SK-N-SH (cell line): ENCODE data around the gene SNTG2. TPM values are rescaled to one million over a fixed set of nuclear protein-coding genes. Genes with fewer than 3 reads are reported as not detected.

ENCODE experiments used
- CTCF ChIA-PET: fragments of 300-600, 350-600 bp; formaldehyde crosslinking; extraction: SDS; loops from one replicate; lab custom pipeline; 2021; lab: Yijun Ruan, JAX
- POLR2A ChIA-PET: fragments of 350-600 bp; sonication (Branson Sonifier 250); formaldehyde crosslinking; extraction: SDS; loops from one replicate; lab custom pipeline; 2020; ENCODE audit warnings: antibody characterized with exemption, inconsistent platforms; lab: Yijun Ruan, JAX
- DNase-seq: peaks from one replicate; pipeline ENCODE4 v3.0.0; 2012
- H2AFZ ChIP-seq: fragments of 200-600 bp; sonication (generic); 2 replicates; pipeline ENCODE4 v1.8.1; 2016; ENCODE audit warnings: antibody characterized with exemption, mild to moderate bottlenecking, low read depth
- H3F3A ChIP-seq: fragments of 200-600 bp; sonication (generic); replicated peaks from 2 replicates; pipeline ENCODE3; 2016; ENCODE audit warnings: antibody characterized with exemption, mild to moderate bottlenecking; ENCODE audit not compliant: insufficient read depth
- H3K27ac ChIP-seq, 2 experiments: fragments of 200-500 bp in 1 of 2; fragments of 200-600 bp in 1 of 2; sonication (Bioruptor generic) in 1 of 2; sonication (generic), shearing (Covaris generic) in 1 of 2; 2 replicates each; pipeline versions ENCODE4 v1.5.1 to v1.6.1; 2014 to 2016; ENCODE audit warnings: low read depth in 2 of 2, inconsistent platforms in 1 of 2, low read length in 1 of 2, mild to moderate bottlenecking in 1 of 2, mixed read lengths in 1 of 2
- H3K27me3 ChIP-seq: fragments of 200-600 bp; sonication (generic), shearing (Covaris generic); 2 replicates; pipeline ENCODE4 v1.6.1; 2016; ENCODE audit warnings: mixed run types; ENCODE audit not compliant: insufficient read depth
- H3K36me3 ChIP-seq, 2 experiments: fragments of 200-500 bp in 1 of 2; fragments of 200-600 bp in 1 of 2; sonication (Bioruptor generic) in 1 of 2; sonication (generic) in 1 of 2; replicated peaks in 1 of 2; 2 replicates each; pipeline versions ENCODE3 to v1.5.1; 2014 to 2016; ENCODE audit warnings: low read length in 1 of 2, mild to moderate bottlenecking in 1 of 2; ENCODE audit not compliant: insufficient read depth in 2 of 2, control insufficient read depth in 1 of 2
- H3K4me1 ChIP-seq, 2 experiments: fragments of 200-500 bp in 1 of 2; fragments of 200-600 bp in 1 of 2; sonication (Bioruptor generic) in 1 of 2; sonication (generic), shearing (Covaris generic) in 1 of 2; 2 replicates each; pipeline versions ENCODE4 v1.5.1 to v1.6.1; 2014 to 2016; ENCODE audit warnings: low read depth in 1 of 2, low read length in 1 of 2, mixed run types in 1 of 2; ENCODE audit not compliant: insufficient read depth in 2 of 2, control insufficient read depth in 1 of 2
- H3K4me2 ChIP-seq: fragments of 200-600 bp; sonication (generic), shearing (Covaris generic); 2 replicates; pipeline ENCODE4 v1.6.1; 2017; ENCODE audit warnings: mixed run types
- H3K4me3 ChIP-seq, 2 experiments: fragments of 200-500 bp in 1 of 2; fragments of 200-600 bp in 1 of 2; sonication (Bioruptor generic) in 1 of 2; sonication (generic), shearing (Covaris generic) in 1 of 2; 2 replicates each; pipeline versions ENCODE4 v1.5.1 to v1.8.1; 2014 to 2016; ENCODE audit warnings: low read depth in 2 of 2, inconsistent platforms in 1 of 2, low read length in 1 of 2, mild to moderate bottlenecking in 1 of 2, mixed read lengths in 1 of 2, moderate library complexity in 1 of 2
- H3K79me2 ChIP-seq: fragments of 200-600 bp; sonication (generic); 2 replicates; pipeline ENCODE4 v1.8.1; 2017; ENCODE audit warnings: mild to moderate bottlenecking; ENCODE audit not compliant: insufficient read depth
- H3K9ac ChIP-seq: fragments of 200-600 bp; sonication (generic); 2 replicates; pipeline ENCODE4 v1.6.1; 2017; ENCODE audit warnings: mixed run types
- H3K9me2 ChIP-seq: fragments of 200-600 bp; sonication (generic); 2 replicates; pipeline ENCODE4 v1.6.1; 2017; ENCODE audit warnings: mixed run types
- H3K9me3 ChIP-seq: fragments of 200-600 bp; sonication (generic); 2 replicates; pipeline ENCODE4 v1.6.1; 2017; ENCODE audit warnings: mixed run types, mild to moderate bottlenecking, moderate library complexity
- H4K20me1 ChIP-seq: fragments of 200-600 bp; sonication (generic); 2 replicates; pipeline ENCODE4 v1.6.1; 2017; ENCODE audit warnings: mild to moderate bottlenecking, mixed run types; ENCODE audit not compliant: insufficient read depth
- EP300 ChIP-seq, 2 experiments: IDR thresholded peaks; 2 replicates each; pipeline versions ENCODE4 v1.4.0 to v1.6.1; 2012; ENCODE audit warnings: borderline replicate concordance in 1 of 2, low read depth in 1 of 2, low read length in 1 of 2
- EZH2phosphoT487 ChIP-seq: fragments of 200-600 bp; sonication (generic); IDR thresholded peaks from 2 replicates; pipeline ENCODE4 v1.6.1; 2017; ENCODE audit warnings: low read depth, mixed run types, mild to moderate bottlenecking, antibody characterized with exemption, moderate library complexity, borderline replicate concordance
- FOXJ3 ChIP-seq: sonication (generic); formaldehyde crosslinking; IDR thresholded peaks from 2 replicates; pipeline ENCODE4 v1.5.1; 2020; ENCODE audit warnings: mild to moderate bottlenecking, missing genetic modification reagents
- FOXM1 ChIP-seq: IDR thresholded peaks from 2 replicates; pipeline ENCODE4 v1.4.0; 2012; ENCODE audit warnings: low read depth, mild to moderate bottlenecking
- GATA2 ChIP-seq: sonication (generic); formaldehyde crosslinking; IDR thresholded peaks from 2 replicates; pipeline ENCODE4 v1.5.0; 2020; ENCODE audit warnings: mild to moderate bottlenecking, missing genetic modification reagents
- IRF3 ChIP-seq: fragments of 150-350 bp; IDR thresholded peaks from 2 replicates; pipeline ENCODE4 v1.6.1; 2016; ENCODE audit warnings: mild to moderate bottlenecking, low read depth, low read length
- JUND ChIP-seq: IDR thresholded peaks from 2 replicates; pipeline ENCODE4 v1.4.0; 2012
- MAX ChIP-seq: IDR thresholded peaks from 2 replicates; pipeline ENCODE4 v1.4.0; 2012; ENCODE audit warnings: low read depth
- MEF2A ChIP-seq: IDR thresholded peaks from 2 replicates; pipeline ENCODE4 v1.4.0; 2012; ENCODE audit warnings: low read depth, borderline replicate concordance
- MXI1 ChIP-seq: IDR thresholded peaks from 2 replicates; pipeline ENCODE4 v1.6.1; 2012; ENCODE audit warnings: mild to moderate bottlenecking, low read depth, low read length, improper control_type of control experiment
- POLR2AphosphoS5 ChIP-seq: IDR thresholded peaks from 2 replicates; pipeline ENCODE4 v1.6.1; 2012; ENCODE audit warnings: low read depth, low read length
- RAD21 ChIP-seq: IDR thresholded peaks from 2 replicates; pipeline ENCODE4 v1.6.1; 2012; ENCODE audit warnings: mild to moderate bottlenecking, low read length
- RCOR1 ChIP-seq: fragments of 150-350 bp; IDR thresholded peaks from 2 replicates; pipeline ENCODE4 v1.6.1; 2017; ENCODE audit warnings: antibody characterized with exemption, low read length
- SMC3 ChIP-seq: IDR thresholded peaks from 2 replicates; pipeline ENCODE4 v1.6.1; 2012; ENCODE audit warnings: low read depth, low read length, improper control_type of control experiment
- TCF12 ChIP-seq: IDR thresholded peaks from 2 replicates; pipeline ENCODE4 v1.4.0; 2012
- USF2 ChIP-seq: fragments of 150-350 bp; IDR thresholded peaks from 2 replicates; pipeline ENCODE4 v1.6.1; 2017; ENCODE audit warnings: antibody characterized with exemption, low read length, low read depth, borderline replicate concordance
- YY1 ChIP-seq: IDR thresholded peaks from 2 replicates; pipeline ENCODE4 v1.4.0; 2012; ENCODE audit warnings: low read depth, mild to moderate bottlenecking
- WGBS: methylation state at CpG from one replicate; pipeline ENCODE4 v1.1.6; 2017; ENCODE audit warnings: low lambda C conversion rate; 5-methylcytosine and 5-hydroxymethylcytosine counted together
- polyA plus RNA-seq, 3 experiments: library from polyadenylated mRNA; depleted of rRNA; stranded (reverse); fragments of >200 nt; gene quantifications; 2 replicates each; pipeline ENCODE4 v1.2.3, GENCODE V29; 2012

Gene SNTG2
- polyA plus RNA-seq, 1 of the 3 experiments (the other 2 are of a cell fraction), result not detected

GRCh38 chr2:1205853-1206252 is 255.2 kb downstream of the SNTG2 start (continued):
- TF ChIP-seq GATA2 (no peak), POLR2AphosphoS5 (no peak), USF2 (no peak), YY1 (no peak), RAD21 (no peak), FOXJ3 (no peak), EZH2phosphoT487 (no peak), RCOR1 (no peak)

- no peaks in the 10 kb centered on the region for H3K27me3 ChIP-seq
- 38% methylated on average over 12 of the region's 20 CpGs for WGBS
- H3K27ac ChIP-seq, result no peak overlapping the region
- H3K9ac ChIP-seq, result no peak overlapping the region
- no peaks in the 10 kb centered on the region for H3K79me2 ChIP-seq
- no peaks in the 10 kb centered on the region for H3K9me3 ChIP-seq
- H3K4me3 ChIP-seq, result no peak overlapping the region
- H3K36me3 ChIP-seq, result no peaks in the 10 kb centered on the region
- H4K20me1 ChIP-seq, result no peaks in the 10 kb centered on the region
- DNase-seq, result no peak
- no peak overlapping the region for H3K4me2 ChIP-seq
- no peaks in the 10 kb centered on the region for H3K9me2 ChIP-seq
- POLR2A ChIA-PET, result no interaction called here
- H2AFZ ChIP-seq, result no peak overlapping the region
- TF ChIP-seq FOXJ3 (no peak), MXI1 (no peak), MEF2A (no peak), JUND (no peak), TCF12 (no peak), MAX (no peak), SMC3 (no peak)
- TF ChIP-seq, all 33 proteins: peak for 0
- Histone ChIP-seq H3F3A (no peaks in the 10 kb centered on the region), H3K4me1 (no peaks in the 10 kb centered on the region)
- CTCF ChIA-PET, result interaction anchor here (0.6 to 0.9 kb wide), 3 partner anchors 20 to 343 kb away, joined by 3 read pairs; no protein-coding TSS in a partner anchor
Observed at GRCh38 chr2:1207962-1208510, 257.4 kb downstream of the SNTG2 start.

GRCh38 chr2:1208522-1208921 is 257.9 kb downstream of the SNTG2 start:
- Histone ChIP-seq H3K79me2 (no peaks in the 10 kb centered on the region), H3K9ac (no peak overlapping the region), H3K4me2 (no peak overlapping the region), H3K27ac (no peak overlapping the region), H4K20me1 (no peaks in the 10 kb centered on the region), H3K36me3 (no peaks in the 10 kb centered on the region), H3K9me3 (no peaks in the 10 kb centered on the region; the same call in 1 of the 2 replicates), H3K4me3 (no peak overlapping the region), H3K27me3 (no peaks in the 10 kb centered on the region), H3K4me1 (no peaks in the 10 kb centered on the region), H2AFZ (no peak overlapping the region), H3F3A (no peaks in the 10 kb centered on the region), H3K9me2 (no peaks in the 10 kb centered on the region)
- POLR2A ChIA-PET, result no interaction called here
- 49% methylated on average over 17 of the region's 18 CpGs for WGBS
- DNase-seq, result no peak
- CTCF ChIA-PET, result interaction anchor here (0.9 kb wide), 1 partner anchor 40 kb away, joined by 3 read pairs; no protein-coding TSS in a partner anchor
- no peak for TF ChIP-seq FOXM1
- TF ChIP-seq IRF3, result no peak
- TF ChIP-seq EP300 (IDR thresholded peaks at IDR 0.05; ENCODE audit: borderline replicate concordance in 1 of 2, low read depth in 1 of 2, low read length in 1 of 2), result no peak
